HG03342 (cell line): Measurements from ENCODE around the gene DNAJC17.

Experiments
- ATAC-seq: cut with Tn5 transposase; IDR thresholded peaks from one replicate; pipeline ENCODE4 v1.9.1; 2021; ENCODE audit warnings: mild to moderate bottlenecking, moderate library complexity; ENCODE audit not compliant: unreplicated experiment

The DNAJC17 gene

DNA sequence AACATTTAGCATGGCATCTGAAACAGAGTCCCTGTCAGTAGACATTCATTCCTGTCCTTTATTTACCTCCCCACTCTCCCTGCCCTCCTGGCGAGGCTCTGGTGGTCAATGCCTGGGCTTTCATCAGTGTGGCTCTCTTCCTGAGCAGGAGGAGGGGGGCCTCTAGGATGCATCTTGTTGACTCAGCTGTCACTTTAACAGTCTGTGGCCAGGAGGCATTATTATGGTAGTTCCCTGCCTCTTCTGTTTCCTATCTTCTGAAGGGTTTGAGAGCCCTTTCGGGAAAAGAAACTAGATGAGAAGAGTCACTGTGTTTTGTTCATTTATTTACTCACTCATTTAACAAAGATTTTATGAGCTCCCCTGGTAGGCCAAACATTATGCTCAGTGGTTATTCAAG is 23.6 kb upstream of the DNAJC17 start:
- no peak for ATAC-seq

GRCh38 chr15:40829115-40829514 is 21.8 kb upstream of the DNAJC17 start:
- ATAC-seq, result no peak

GRCh38 chr15:40828447-40829036 is 21.3 kb upstream of the DNAJC17 start, which contains the start of gene PPP1R14D:
Gene PPP1R14D, minus strand, starts transcription at chr15:40828708. Its CDS starts 67 bp downstream, at chr15:40828641.
- no peak for ATAC-seq

DNA sequence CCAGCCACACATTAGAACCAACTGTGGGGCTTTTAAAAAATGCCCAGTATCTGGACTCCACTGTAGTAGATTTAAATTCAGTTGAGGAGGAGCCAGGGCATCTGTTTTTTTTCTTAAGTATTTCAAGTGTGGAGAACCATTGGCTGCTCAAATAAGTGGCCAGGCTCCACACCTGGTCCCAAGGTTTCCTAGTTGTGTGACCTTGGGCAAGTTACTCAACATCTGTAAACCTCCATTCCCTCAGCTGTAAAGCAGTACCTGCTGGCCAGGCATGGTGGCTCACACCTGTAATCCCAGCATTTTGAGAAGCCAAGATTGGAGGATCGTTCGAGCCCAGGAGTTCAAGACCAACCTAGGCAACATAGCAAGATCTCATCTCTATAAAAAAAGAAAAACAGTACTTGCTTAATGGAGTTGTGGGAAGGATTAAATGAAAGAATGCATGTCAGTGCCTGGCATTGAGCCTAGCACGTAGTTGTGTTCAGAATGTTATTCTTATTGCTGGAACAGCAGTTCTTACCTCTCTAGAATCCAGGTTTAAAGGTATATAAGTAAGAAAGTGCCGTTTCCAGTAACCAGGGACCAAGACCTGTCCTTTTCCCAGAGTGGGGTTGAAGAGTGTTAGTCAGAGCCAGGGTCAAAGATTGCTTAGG is 19.3 kb upstream of the DNAJC17 start:
- ATAC-seq, result no peak

- ATAC-seq, result no peak
Observed at GRCh38 chr15:40825661-40826422, 18.6 kb upstream of the DNAJC17 start.

GRCh38 chr15:40823572-40824343 is 16.5 kb upstream of the DNAJC17 start:
- ATAC-seq, result no peak

GRCh38 chr15:40821195-40821594 is 13.9 kb upstream of the DNAJC17 start:
- ATAC-seq, result no peak

DNA sequence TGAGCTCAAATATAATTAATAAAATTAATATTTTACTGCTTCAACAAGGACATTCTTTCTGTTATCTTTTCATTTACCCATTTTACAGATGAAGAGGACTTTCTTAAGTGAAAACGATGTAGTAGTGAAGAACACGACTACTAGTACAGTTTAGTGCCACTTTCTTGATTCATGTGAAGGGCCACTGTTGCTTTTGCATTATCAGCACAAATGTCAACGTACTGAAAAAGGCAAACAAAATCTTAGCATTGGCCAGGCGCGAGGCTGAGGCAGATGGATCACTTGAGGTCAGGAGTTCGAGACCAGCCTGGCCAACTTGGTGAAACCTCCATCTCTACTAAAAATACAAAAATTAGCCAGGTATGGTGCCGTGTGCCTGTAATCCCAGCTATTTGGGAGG is 11.8 kb upstream of the DNAJC17 start:
- no peak for ATAC-seq

DNA sequence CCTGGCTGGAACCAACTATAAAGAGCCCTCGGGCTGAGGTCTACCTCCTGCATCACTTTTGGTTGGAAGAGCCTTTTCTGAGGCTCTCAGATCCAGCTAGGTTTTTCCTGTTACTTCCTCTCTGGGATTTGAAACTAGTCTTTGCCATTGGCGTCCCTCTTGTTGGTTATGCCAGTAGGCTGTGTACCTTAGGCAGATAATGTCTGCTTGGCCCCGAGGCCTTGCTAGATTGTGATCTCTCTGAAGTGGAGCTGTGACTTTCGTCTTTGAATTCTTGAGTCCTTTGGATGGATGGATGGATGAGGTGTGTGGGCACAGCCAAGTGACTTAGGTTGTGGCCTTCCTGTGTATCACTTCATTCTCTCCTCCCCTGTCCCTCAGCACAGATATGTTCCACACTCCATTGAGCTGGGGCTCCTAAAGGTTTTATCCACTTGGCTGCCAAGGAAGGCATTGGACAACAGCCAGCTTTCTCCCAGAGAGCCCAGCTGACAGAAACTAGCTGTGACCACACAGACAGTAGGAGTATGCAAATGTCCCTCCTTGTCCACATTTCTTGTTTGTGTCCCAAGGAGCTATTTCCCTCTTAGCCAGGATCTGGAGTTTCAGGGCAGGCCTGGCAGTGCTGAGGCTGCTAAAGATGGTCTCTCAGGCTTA is 7.9 kb upstream of the DNAJC17 start:
- no peak for ATAC-seq

- no peak for ATAC-seq
Observed at GRCh38 chr15:40812721-40813425, 5.6 kb upstream of the DNAJC17 start.

GRCh38 chr15:40808861-40809450 is 1.7 kb upstream of the DNAJC17 start:
- no peak for ATAC-seq

DNA sequence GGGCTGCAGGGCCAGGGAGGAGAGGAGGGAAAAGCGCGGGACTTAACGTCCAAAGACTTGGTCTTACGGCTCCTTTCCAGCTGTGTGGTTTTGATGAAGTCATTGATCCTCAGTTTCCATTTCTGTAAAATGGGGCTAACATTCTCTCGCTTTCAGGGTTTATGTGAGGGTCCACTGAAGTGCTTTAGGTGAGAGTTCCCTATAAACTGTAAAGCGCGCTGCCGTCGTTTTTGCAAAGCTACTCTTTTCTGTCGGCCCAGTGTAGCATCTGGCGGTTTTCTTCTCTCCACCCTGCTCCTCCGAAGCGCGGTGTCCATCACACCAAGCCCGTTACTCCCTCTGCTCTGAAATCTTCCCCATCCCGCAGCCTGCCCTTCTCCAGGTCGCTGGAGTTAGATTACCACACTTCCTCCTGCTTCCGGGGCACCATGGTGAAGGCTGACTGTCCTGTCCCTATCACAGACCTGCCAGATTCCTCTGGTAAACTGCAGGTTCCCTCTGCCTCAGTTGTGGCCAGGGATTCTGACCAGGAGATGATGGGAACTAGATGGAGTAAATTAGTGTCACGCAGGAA is 702 bp upstream of the DNAJC17 start:
- ATAC-seq, result no peak

DNA sequence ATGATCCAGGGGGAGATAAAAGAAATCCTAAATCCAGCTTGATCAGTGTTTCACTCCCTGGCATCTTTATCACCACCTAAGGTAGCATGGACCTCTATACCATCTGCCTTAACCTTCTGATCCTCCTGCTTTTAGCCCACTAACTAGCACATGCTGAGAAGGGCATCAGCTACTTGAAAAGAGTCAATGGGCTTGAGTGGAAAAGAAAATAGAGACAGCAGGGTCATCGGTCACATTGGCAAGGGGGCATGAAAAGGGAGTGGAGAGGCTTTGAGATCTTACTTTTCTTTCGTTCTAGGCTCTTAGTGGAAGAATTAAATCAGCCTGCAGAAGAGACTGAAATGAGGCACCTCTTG is 623 bp downstream of the DNAJC17 start:
- ATAC-seq, result no peak

- ATAC-seq, result no peak
Observed at GRCh38 chr15:40803688-40804087, 3.6 kb downstream of the DNAJC17 start.

DNA sequence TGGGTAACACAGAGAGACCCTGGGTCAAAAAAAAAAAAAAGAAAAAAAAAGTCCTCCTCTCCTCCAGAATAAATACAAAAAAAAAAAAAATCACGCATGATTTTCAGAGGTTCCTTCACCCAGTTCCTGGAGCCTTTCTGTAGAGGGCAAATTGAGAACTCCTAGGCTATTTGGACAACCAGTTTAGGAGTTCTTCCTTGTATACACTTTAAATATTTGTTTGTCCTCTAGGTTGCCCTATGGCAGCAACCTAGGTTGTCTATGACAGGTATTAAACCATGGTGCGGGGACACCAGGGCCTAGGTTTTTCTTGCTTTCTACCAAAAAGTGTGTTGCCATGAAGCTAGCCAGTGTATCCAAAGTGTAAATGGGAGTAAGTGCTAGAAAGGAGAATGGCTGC is 4.2 kb downstream of the DNAJC17 start:
- no peak for ATAC-seq

- ATAC-seq, result no peak
Observed at GRCh38 chr15:40799523-40799922, 7.8 kb downstream of the DNAJC17 start.

- no peak for ATAC-seq
Observed at GRCh38 chr15:40796512-40796911, 10.8 kb downstream of the DNAJC17 start.

DNA sequence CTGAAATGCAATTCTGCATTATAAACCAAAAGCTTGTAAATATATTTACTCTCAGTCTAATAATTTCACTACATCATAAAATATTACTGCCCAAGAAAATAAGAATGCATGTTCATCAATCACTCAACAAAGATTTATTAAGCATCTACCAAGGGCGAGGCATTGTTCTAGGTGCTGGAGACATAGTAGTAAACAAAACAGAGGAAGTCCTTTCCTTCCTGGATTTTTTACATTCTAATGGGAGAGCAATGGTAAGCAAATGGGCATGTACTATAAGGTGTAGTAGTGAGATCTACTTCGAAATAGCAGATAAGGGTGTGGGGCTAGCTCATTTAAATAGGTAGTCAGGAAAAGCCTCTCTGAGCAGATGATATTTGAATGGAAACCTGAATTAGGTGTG is 11.2 kb downstream of the DNAJC17 start:
- ATAC-seq, result no peak

GRCh38 chr15:40793216-40793989 is 13.9 kb downstream of the DNAJC17 start:
- no peak for ATAC-seq
